WTC11 (cell line): Measurements from ENCODE around the gene MFSD1. TPM values are rescaled to one million over a fixed set of nuclear protein-coding genes. Genes with fewer than 3 reads are reported as not detected.

Experiments
- ATAC-seq: fragments of 200-7000 bp; cut with Tn5 transposase; 2 replicates; pipeline ENCODE4 v1.10.0; 2021; ENCODE audit warnings: mild to moderate bottlenecking, moderate library complexity
- CTCF ChIA-PET: fragments of 300-600 bp; sonication (Branson Sonifier 250); formaldehyde crosslinking; loops from one replicate; lab custom pipeline; 2021; ENCODE audit warnings: antibody characterized with exemption; lab: Charles Lee
- POLR2A ChIA-PET: fragments of 350-600 bp; sonication (Branson Sonifier 250); formaldehyde crosslinking; loops from one replicate; lab custom pipeline; 2021; ENCODE audit warnings: antibody characterized with exemption; lab: Charles Lee
- DNase-seq: peaks from one replicate; pipeline ENCODE4 v3.0.0; 2021; ENCODE audit warnings: low spot score
- H3K27ac Mint-ChIP-seq: 2 replicates; pipeline ENCODE4 v1.8.0; 2021; ENCODE audit warnings: mixed read lengths
- H3K27me3 Mint-ChIP-seq: 2 replicates; pipeline ENCODE4 v1.8.0; 2021; ENCODE audit warnings: low read depth, mild to moderate bottlenecking, moderate library complexity, mixed read lengths
- H3K36me3 Mint-ChIP-seq: 2 replicates; pipeline ENCODE4 v1.8.0; 2021; ENCODE audit warnings: mixed read lengths
- H3K4me1 Mint-ChIP-seq: 2 replicates; pipeline ENCODE4 v1.8.0; 2022; ENCODE audit warnings: mixed read lengths
- H3K4me3 Mint-ChIP-seq: 2 replicates; pipeline ENCODE4 v1.8.0; 2021; ENCODE audit warnings: mild to moderate bottlenecking, moderate library complexity, mixed read lengths
- H3K9me3 Mint-ChIP-seq: 2 replicates; pipeline ENCODE4 v1.8.0; 2021; ENCODE audit warnings: mixed read lengths
- ATF3 ChIP-seq: sonication (generic); formaldehyde crosslinking; conservative IDR thresholded peaks from 2 replicates; pipeline ENCODE4 v1.8.1; 2022; ENCODE audit warnings: mild to moderate bottlenecking, missing genetic modification reagents
- CREB1 ChIP-seq: sonication (generic); formaldehyde crosslinking; IDR thresholded peaks from 2 replicates; pipeline ENCODE4 v1.8.0; 2023; ENCODE audit warnings: mild to moderate bottlenecking, missing genetic modification reagents
- ETV6 ChIP-seq: sonication (generic); formaldehyde crosslinking; IDR thresholded peaks from 2 replicates; pipeline ENCODE4 v1.8.1; 2022; ENCODE audit warnings: mild to moderate bottlenecking, missing genetic modification reagents
- FOXP4 ChIP-seq: sonication (generic); formaldehyde crosslinking; IDR thresholded peaks from 2 replicates; pipeline ENCODE4 v1.8.0; 2022; ENCODE audit warnings: mild to moderate bottlenecking, missing genetic modification reagents
- MAX ChIP-seq: sonication (generic); formaldehyde crosslinking; IDR thresholded peaks from 2 replicates; pipeline ENCODE4 v1.8.0; 2022; ENCODE audit warnings: mild to moderate bottlenecking, missing genetic modification reagents
- MLX ChIP-seq: sonication (generic); formaldehyde crosslinking; IDR thresholded peaks from 2 replicates; pipeline ENCODE4 v1.8.1; 2023; ENCODE audit warnings: mild to moderate bottlenecking, missing genetic modification reagents, moderate library complexity
- OVOL2 ChIP-seq: fragments of 250-450 bp; sonication (Bioruptor Pico); IDR thresholded peaks from 2 replicates; pipeline ENCODE4 v1.9.0; 2021; ENCODE audit warnings: mild to moderate bottlenecking, borderline replicate concordance
- PRDM15 ChIP-seq: sonication (generic); formaldehyde crosslinking; IDR thresholded peaks from 2 replicates; pipeline ENCODE4 v1.8.0; 2022; ENCODE audit warnings: missing genetic modification reagents
- RELA ChIP-seq: sonication (generic); formaldehyde crosslinking; IDR thresholded peaks from 2 replicates; pipeline ENCODE4 v1.8.1; 2022; ENCODE audit warnings: missing genetic modification reagents, mild to moderate bottlenecking, borderline replicate concordance
- SMAD3 ChIP-seq: sonication (generic); formaldehyde crosslinking; IDR thresholded peaks from 2 replicates; pipeline ENCODE4 v1.8.0; 2022; ENCODE audit warnings: missing genetic modification reagents, mild to moderate bottlenecking, borderline replicate concordance
- STAT6 ChIP-seq: sonication (generic); formaldehyde crosslinking; conservative IDR thresholded peaks from 2 replicates; pipeline ENCODE4 v1.8.1; 2023; ENCODE audit warnings: mild to moderate bottlenecking, low read depth, missing genetic modification reagents, moderate library complexity
- TCF7 ChIP-seq: sonication (generic); formaldehyde crosslinking; IDR thresholded peaks from 2 replicates; pipeline ENCODE4 v1.8.0; 2022; ENCODE audit warnings: mild to moderate bottlenecking, low read depth, missing genetic modification reagents, moderate library complexity
- TEAD1 ChIP-seq: sonication (generic); formaldehyde crosslinking; IDR thresholded peaks from 2 replicates; pipeline ENCODE4 v1.8.0; 2022; ENCODE audit warnings: mild to moderate bottlenecking, missing genetic modification reagents
- USF1 ChIP-seq: sonication (generic); formaldehyde crosslinking; IDR thresholded peaks from 2 replicates; pipeline ENCODE4 v1.8.0; 2022; ENCODE audit warnings: mild to moderate bottlenecking, missing genetic modification reagents
- ZBTB21 ChIP-seq: sonication (generic); formaldehyde crosslinking; IDR thresholded peaks from 2 replicates; pipeline ENCODE4 v1.8.1; 2023; ENCODE audit warnings: mild to moderate bottlenecking, missing genetic modification reagents, borderline replicate concordance
- ZMAT4 ChIP-seq: fragments of 250-450 bp; sonication (Bioruptor Pico); IDR thresholded peaks from 2 replicates; pipeline ENCODE4 v1.9.0; 2021; ENCODE audit warnings: mild to moderate bottlenecking
- ZNF232 ChIP-seq: sonication (generic); formaldehyde crosslinking; IDR thresholded peaks from 2 replicates; pipeline ENCODE4 v1.8.0; 2022; ENCODE audit warnings: mild to moderate bottlenecking, missing genetic modification reagents
- ZNF281 ChIP-seq: sonication (generic); formaldehyde crosslinking; IDR thresholded peaks from 2 replicates; pipeline ENCODE4 v1.8.0; 2023; ENCODE audit warnings: mild to moderate bottlenecking, missing genetic modification reagents
- ZNF423 ChIP-seq: fragments of 250-450 bp; sonication (Bioruptor Pico); IDR thresholded peaks from 2 replicates; pipeline ENCODE4 v2.1.2; 2022; ENCODE audit warnings: mild to moderate bottlenecking, moderate library complexity
- ZSCAN18 ChIP-seq: fragments of 250-450 bp; sonication (Bioruptor Pico); IDR thresholded peaks from 2 replicates; pipeline ENCODE4 v2.1.2; 2022; ENCODE audit warnings: mild to moderate bottlenecking, moderate library complexity
- total RNA-seq: library from RNA; stranded (reverse); gene quantifications from 3 replicates; pipeline ENCODE4 v1.2.3, GENCODE V29; 2021

Gene MFSD1
- total RNA-seq, 1 experiment from 2014 or later = 8.2 TPM

GRCh38 chr3:158808697-158809096 lies 6.8 kb downstream of the MFSD1 start:
- ChIA-PET POLR2A (no interaction called here), CTCF (no interaction called here)
- Mint-ChIP-seq H3K27ac (no peak overlapping the region), H3K9me3 (no peaks in the 10 kb centered on the region), H3K36me3 (no peaks in the 10 kb centered on the region), H3K4me3 (no peak overlapping the region), H3K27me3 (no peaks in the 10 kb centered on the region), H3K4me1 (no peaks in the 10 kb centered on the region)
- ATAC-seq (no peak), DNase-seq (no peak)
- TF ChIP-seq ATF3 (CRISPR knock-in tag) = no peak
- no peak for TF ChIP-seq PRDM15 (CRISPR knock-in tag)
- no peak for TF ChIP-seq TCF7 (CRISPR knock-in tag)
- TF ChIP-seq ZNF232 = no peak
- no peak for TF ChIP-seq MAX (CRISPR knock-in tag)
- no peak for TF ChIP-seq ZMAT4 (CRISPR knock-in tag)
- TF ChIP-seq ETV6 (CRISPR knock-in tag) = no peak
- TF ChIP-seq TEAD1 (CRISPR knock-in tag) = no peak
- TF ChIP-seq ZBTB21 (CRISPR knock-in tag) = no peak
- no peak for TF ChIP-seq RELA (CRISPR knock-in tag)

GRCh38 chr3:158809642-158810041 lies 7.8 kb downstream of the MFSD1 start:
- Mint-ChIP-seq H3K4me3 (no peak overlapping the region), H3K4me1 (no peaks in the 10 kb centered on the region), H3K27ac (no peak overlapping the region), H3K9me3 (no peaks in the 10 kb centered on the region), H3K36me3 (no peaks in the 10 kb centered on the region), H3K27me3 (no peaks in the 10 kb centered on the region)
- POLR2A ChIA-PET = no interaction called here
- CTCF ChIA-PET = no interaction called here
- no peak for DNase-seq
- no peak for ATAC-seq
- TF ChIP-seq USF1 (CRISPR knock-in tag) = no peak
- no peak for TF ChIP-seq ZNF423 (CRISPR knock-in tag)
- no peak for TF ChIP-seq SMAD3 (CRISPR knock-in tag)
- no peak for TF ChIP-seq FOXP4
- TF ChIP-seq MLX (CRISPR knock-in tag) = no peak
- no peak for TF ChIP-seq ZSCAN18 (CRISPR knock-in tag)
- no peak for TF ChIP-seq ZBTB21 (CRISPR knock-in tag)
- no peak for TF ChIP-seq ZNF281 (CRISPR knock-in tag)
- no peak for TF ChIP-seq CREB1
- no peak for TF ChIP-seq STAT6 (CRISPR knock-in tag)
- no peak for TF ChIP-seq ZNF232
- no peak for TF ChIP-seq OVOL2 (CRISPR knock-in tag)
